Skeletal muscle satellite cell (primary cell): ENCODE data around the gene MAP3K7.
A peak's percentile ranks its signal among the peaks of the same experiment; 100 is the strongest.

Experiments
- H3K27me3 ChIP-seq: 2 replicates; pipeline ENCODE4 v1.7.0; 2013; ENCODE audit warnings: low read length; ENCODE audit not compliant: control insufficient read depth, insufficient read depth
- H3K36me3 ChIP-seq: 2 replicates; pipeline ENCODE4 v1.7.0; 2013; ENCODE audit warnings: mild to moderate bottlenecking, control low read depth, low read length; ENCODE audit not compliant: insufficient read depth
- H3K4me1 ChIP-seq: 2 replicates; pipeline ENCODE4 v1.7.0; 2013; ENCODE audit warnings: low read length; ENCODE audit not compliant: control insufficient read depth, insufficient read depth
- H3K4me2 ChIP-seq: 2 replicates; pipeline ENCODE4 v1.7.0; 2013; ENCODE audit warnings: mild to moderate bottlenecking, low read length
- H3K4me3 ChIP-seq: 2 replicates; pipeline ENCODE4 v1.7.0; 2013; ENCODE audit warnings: low read length
- H3K9ac ChIP-seq: 2 replicates; pipeline ENCODE4 v1.7.0; 2013; ENCODE audit warnings: mild to moderate bottlenecking, low read depth, low read length, moderate library complexity
- H3K9me3 ChIP-seq: replicated peaks from 2 replicates; pipeline ENCODE4 v1.7.0; 2013; ENCODE audit warnings: mild to moderate bottlenecking, control low read depth, low read length

The MAP3K7 gene

GRCh38 chr6:90598192-90598951 is 11.5 kb upstream of the MAP3K7 start:
- H3K36me3 ChIP-seq, result no peaks in the 10 kb centered on the region
- peaks cover 45% of the 10 kb centered on the region for H3K27me3 ChIP-seq
- H3K4me2 ChIP-seq, result no peak overlapping the region
- H3K9ac ChIP-seq, result no peak overlapping the region
- H3K4me3 ChIP-seq, result no peak overlapping the region
- no peaks in the 10 kb centered on the region for H3K4me1 ChIP-seq
- no peaks in the 10 kb centered on the region for H3K9me3 ChIP-seq

DNA sequence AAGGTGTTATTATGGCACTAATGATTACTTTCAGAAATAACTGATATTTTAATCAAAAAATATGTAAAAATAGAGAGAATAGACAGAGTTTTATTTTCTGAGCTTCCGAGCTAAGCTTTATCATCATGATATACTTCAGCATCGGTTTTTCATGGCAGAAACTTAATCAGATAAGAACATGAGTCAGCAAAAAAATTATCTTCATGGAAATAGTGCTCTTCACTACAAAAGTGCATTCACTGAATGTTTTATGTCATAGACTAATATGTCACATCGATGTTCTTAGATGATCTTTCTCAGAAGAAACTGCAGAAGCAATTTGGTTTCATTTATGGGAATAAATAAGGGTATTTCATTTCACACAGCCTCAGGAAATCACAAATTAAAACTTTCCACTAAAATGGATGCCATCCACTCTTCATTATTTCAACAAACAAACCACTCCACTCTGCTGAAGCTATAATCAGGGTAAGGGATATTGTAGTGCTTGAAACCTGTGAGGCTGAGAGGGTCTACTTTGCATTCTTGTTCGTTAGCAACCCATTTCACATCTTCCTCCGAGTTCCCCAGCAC is 10.2 kb upstream of the MAP3K7 start:
- Histone ChIP-seq H3K27me3 (peaks cover 39% of the 10 kb centered on the region), H3K36me3 (no peaks in the 10 kb centered on the region), H3K4me3 (no peak overlapping the region), H3K4me2 (no peak overlapping the region), H3K9ac (no peak overlapping the region), H3K4me1 (no peaks in the 10 kb centered on the region), H3K9me3 (no peaks in the 10 kb centered on the region)

GRCh38 chr6:90595854-90596253 is 9.0 kb upstream of the MAP3K7 start:
- Histone ChIP-seq H3K9ac (no peak overlapping the region), H3K4me3 (no peak overlapping the region), H3K4me1 (no peaks in the 10 kb centered on the region), H3K36me3 (no peaks in the 10 kb centered on the region), H3K4me2 (no peak overlapping the region), H3K9me3 (no peaks in the 10 kb centered on the region), H3K27me3 (peaks cover 30% of the 10 kb centered on the region)

GRCh38 chr6:90586546-90586835 is 381 bp downstream of the MAP3K7 start:
- no peaks in the 10 kb centered on the region for H3K36me3 ChIP-seq
- H3K4me1 ChIP-seq, result peaks cover 28% of the 10 kb centered on the region
- H3K4me2 ChIP-seq, result peak overlapping the region; percentile 84
- peak overlapping the region; percentile 88 for H3K4me3 ChIP-seq
- no peaks in the 10 kb centered on the region for H3K9me3 ChIP-seq
- H3K27me3 ChIP-seq, result no peaks in the 10 kb centered on the region
- peak overlapping the region; percentile 98 for H3K9ac ChIP-seq

DNA sequence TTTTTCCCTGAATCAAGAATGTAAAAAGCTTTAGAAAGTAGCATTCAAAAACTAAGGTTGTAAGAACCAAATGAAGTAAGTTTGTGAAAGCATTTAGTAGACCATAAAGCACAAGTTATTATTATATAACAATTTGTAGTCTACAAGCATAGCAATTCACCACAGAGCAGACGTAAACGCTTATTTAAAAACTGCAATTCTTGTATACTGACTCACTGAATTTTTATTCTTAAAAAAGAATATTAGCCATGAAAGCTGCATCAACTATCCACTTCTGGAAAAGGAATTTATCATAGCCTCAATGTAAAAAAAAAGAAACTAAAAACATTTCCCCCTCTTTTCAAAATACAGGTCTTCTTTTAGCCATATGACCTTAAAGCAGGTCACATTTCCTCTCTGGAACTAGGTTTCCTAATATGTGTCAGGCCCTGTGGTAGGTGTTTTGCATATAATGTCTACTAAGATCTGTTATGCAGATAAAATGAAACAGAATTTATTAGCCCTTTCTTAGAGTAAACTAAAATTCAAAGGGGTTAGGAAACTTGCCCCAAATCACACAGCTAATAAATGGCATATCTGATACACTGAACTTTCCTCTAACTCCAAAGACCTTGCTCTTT is 2.1 kb downstream of the MAP3K7 start:
- Histone ChIP-seq H3K4me1 (peaks cover 28% of the 10 kb centered on the region), H3K36me3 (no peaks in the 10 kb centered on the region), H3K9ac (peak overlapping the region; percentile 49), H3K4me2 (peak overlapping the region; percentile 77), H3K27me3 (no peaks in the 10 kb centered on the region), H3K4me3 (peak overlapping the region; percentile 71), H3K9me3 (no peaks in the 10 kb centered on the region)

DNA sequence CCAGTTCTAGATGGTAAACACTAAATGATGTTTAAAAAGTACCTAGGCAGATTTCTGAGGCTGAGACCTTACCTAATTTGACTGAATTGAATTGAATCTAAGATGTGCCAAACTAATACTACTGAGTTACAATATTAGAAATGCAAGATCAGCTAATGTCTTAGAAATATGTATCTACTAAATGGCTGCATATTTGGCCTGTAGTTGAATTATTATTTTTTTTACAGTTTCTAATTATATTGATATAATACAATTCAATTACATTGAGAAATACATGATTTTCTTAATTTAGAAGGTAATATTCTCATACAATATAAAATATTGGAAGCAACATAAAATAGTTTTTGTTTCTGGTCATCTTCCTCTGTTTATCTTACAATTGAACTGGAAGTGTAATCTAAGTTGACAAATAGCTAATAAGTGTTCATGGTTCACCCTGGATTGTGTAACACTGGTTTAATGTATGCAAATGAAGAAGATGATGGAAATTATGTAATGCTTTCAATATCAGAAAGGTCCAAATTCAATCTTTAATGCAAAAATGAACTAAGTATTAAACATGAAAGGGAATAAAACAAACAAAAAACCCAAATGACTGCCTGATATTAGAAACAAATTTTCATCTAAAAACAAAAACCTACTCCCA is 2.9 kb downstream of the MAP3K7 start:
- peak overlapping the region; percentile 77 for H3K4me2 ChIP-seq
- peak overlapping the region; percentile 49 for H3K9ac ChIP-seq
- no peaks in the 10 kb centered on the region for H3K36me3 ChIP-seq
- H3K27me3 ChIP-seq, result no peaks in the 10 kb centered on the region
- peaks cover 28% of the 10 kb centered on the region for H3K4me1 ChIP-seq
- no peaks in the 10 kb centered on the region for H3K9me3 ChIP-seq
- H3K4me3 ChIP-seq, result peak overlapping the region; percentile 71

DNA sequence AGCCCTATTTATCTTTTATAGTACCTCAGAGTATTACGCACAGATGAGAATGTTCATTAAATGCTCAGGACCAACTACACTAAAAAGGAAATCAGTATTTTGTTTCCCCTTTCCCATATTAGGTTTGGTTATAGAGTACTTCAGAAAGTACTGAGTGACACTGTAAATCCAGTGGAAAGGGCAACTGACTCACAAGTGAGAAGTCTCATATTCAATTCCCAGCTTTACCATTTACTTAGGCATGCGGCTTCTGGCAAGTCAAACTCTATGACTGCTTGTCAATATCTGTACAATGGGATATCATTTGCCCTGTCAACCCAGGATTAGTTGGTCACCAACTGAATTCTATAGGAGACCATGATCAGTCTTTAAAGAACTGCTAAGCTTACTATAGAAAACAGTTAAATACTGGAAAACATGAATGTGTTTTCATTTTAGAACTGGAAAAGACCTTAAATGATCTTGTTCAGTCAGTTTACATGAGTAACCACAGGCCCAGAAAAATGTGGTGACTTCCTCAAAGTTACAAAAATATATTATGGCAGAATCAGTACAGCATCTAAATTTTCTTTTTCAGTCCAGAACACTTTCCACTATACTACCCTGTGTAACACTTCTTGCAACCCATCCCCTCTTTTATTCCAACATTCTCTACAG is 3.6 kb downstream of the MAP3K7 start:
- Histone ChIP-seq H3K9ac (no peak overlapping the region), H3K9me3 (no peaks in the 10 kb centered on the region), H3K27me3 (no peaks in the 10 kb centered on the region), H3K4me2 (peak overlapping the region; percentile 26), H3K4me1 (peaks cover 28% of the 10 kb centered on the region), H3K36me3 (no peaks in the 10 kb centered on the region), H3K4me3 (no peak overlapping the region)

DNA sequence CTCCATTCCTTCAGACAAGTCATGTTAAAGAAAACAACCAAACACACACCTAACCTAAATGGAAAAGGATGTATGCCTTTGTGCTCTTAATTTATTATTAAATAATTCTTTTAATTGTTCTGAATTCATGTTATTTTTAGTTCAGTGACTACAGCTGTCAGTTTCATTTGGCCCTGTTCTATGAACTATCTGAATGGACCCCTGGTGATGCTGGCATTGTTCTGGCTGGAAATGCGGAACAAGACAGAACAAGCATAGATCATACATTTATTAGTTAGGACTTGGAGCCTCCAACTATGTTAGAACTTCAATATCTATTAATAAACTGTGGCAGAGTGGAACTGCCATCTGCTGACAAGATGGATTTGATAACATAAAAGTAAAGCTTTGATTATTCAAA is 5.7 kb downstream of the MAP3K7 start:
- Histone ChIP-seq H3K4me2 (no peak overlapping the region), H3K9me3 (no peaks in the 10 kb centered on the region), H3K4me3 (no peak overlapping the region), H3K36me3 (peaks cover 5% of the 10 kb centered on the region), H3K4me1 (peaks cover 22% of the 10 kb centered on the region), H3K27me3 (no peaks in the 10 kb centered on the region), H3K9ac (no peak overlapping the region)

DNA sequence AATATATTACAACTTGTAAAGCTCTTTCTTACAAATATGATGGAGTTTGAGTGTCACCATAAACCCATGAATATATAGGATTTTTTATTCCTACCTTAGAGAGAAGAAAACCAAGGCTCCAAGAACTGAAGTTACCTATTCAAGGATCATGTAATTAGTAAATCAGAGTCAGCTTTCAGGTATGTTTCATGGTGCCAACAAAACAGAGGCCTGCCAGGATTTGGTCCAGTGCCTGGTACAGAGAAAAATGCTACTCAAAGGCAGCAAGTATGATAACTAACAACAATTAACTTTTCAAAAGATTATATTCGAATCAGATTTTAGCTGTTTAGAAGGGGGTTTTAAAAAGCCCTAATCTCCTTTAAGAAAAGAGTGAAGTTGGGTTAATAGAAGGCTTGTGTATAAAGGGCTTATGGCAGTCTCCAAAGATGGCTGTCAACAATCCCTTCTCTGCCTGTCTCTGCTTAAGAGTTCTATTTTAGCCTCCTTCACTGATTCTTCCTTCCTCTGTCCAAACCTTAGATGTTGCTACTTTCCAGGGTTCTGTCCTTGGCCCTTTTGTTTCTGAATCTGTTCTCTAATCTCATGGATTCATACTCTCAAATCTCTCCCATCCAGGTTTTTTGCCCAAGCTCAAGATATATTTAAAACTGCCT is 7.8 kb downstream of the MAP3K7 start:
- no peak overlapping the region for H3K9ac ChIP-seq

DNA sequence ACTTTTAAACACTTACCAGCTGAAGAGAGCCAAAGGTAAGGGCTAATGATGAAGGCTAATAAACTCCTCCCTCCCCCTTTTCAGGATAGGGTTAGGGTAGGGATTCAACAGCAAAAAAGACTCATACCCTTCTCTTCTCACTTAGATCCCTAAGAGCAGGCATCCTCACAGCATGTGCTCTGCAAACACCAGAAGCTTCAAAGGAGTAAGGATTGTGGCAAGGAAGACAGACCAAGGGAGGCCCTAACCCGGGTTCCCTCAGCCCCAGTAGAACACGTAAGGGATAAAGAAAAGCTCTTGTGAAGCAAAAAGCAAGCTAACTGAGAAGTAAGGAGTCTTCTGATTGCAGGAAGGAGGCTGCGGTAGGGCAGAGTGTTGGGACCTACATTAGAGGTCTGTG is 11.6 kb downstream of the MAP3K7 start:
- H3K36me3 ChIP-seq, result peaks cover 5% of the 10 kb centered on the region
- no peaks in the 10 kb centered on the region for H3K27me3 ChIP-seq
- no peak overlapping the region for H3K4me3 ChIP-seq
- H3K9ac ChIP-seq, result no peak overlapping the region
- no peaks in the 10 kb centered on the region for H3K9me3 ChIP-seq
- peaks cover 9% of the 10 kb centered on the region for H3K4me1 ChIP-seq
- H3K4me2 ChIP-seq, result no peak overlapping the region

More for the DNA sequence above, 7.8 kb downstream of the MAP3K7 start:
- peaks cover 19% of the 10 kb centered on the region for H3K4me1 ChIP-seq
- no peak overlapping the region for H3K4me3 ChIP-seq
- H3K4me2 ChIP-seq, result no peak overlapping the region
- no peaks in the 10 kb centered on the region for H3K27me3 ChIP-seq
- H3K9me3 ChIP-seq, result no peaks in the 10 kb centered on the region
- peaks cover 5% of the 10 kb centered on the region for H3K36me3 ChIP-seq

GRCh38 chr6:90574610-90575009 is 12.3 kb downstream of the MAP3K7 start:
- Histone ChIP-seq H3K9me3 (no peaks in the 10 kb centered on the region), H3K4me3 (no peak overlapping the region), H3K27me3 (no peaks in the 10 kb centered on the region)

More at GRCh38 chr6:90574610-90575009, 12.3 kb downstream of the MAP3K7 start:
- H3K36me3 ChIP-seq, result peaks cover 5% of the 10 kb centered on the region
- peaks cover 9% of the 10 kb centered on the region for H3K4me1 ChIP-seq
- no peak overlapping the region for H3K4me2 ChIP-seq
- no peak overlapping the region for H3K9ac ChIP-seq
